Measurements from ENCODE around the gene DCLK2.

DNA sequence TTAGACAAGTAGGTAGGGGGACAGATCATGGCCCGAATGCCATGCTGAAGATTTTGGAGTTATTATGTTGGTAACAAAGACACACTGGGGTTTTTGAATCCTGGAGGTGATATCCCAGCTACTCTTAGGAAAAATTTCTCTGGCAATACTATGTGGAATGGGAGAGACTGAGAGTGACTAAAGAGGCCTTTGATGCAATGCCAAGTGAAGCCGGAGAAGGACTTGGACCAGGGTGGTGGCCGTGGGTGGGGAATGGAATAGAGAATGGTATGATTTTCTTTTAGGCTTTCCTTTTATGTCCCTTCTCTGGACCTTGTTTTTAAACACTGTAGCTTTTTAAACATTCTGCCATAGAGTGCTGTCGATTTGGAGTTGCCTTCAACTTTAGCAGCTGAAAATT lies 141.6 kb downstream of the DCLK2 start:
- TF ChIP-seq, protein P1, sequence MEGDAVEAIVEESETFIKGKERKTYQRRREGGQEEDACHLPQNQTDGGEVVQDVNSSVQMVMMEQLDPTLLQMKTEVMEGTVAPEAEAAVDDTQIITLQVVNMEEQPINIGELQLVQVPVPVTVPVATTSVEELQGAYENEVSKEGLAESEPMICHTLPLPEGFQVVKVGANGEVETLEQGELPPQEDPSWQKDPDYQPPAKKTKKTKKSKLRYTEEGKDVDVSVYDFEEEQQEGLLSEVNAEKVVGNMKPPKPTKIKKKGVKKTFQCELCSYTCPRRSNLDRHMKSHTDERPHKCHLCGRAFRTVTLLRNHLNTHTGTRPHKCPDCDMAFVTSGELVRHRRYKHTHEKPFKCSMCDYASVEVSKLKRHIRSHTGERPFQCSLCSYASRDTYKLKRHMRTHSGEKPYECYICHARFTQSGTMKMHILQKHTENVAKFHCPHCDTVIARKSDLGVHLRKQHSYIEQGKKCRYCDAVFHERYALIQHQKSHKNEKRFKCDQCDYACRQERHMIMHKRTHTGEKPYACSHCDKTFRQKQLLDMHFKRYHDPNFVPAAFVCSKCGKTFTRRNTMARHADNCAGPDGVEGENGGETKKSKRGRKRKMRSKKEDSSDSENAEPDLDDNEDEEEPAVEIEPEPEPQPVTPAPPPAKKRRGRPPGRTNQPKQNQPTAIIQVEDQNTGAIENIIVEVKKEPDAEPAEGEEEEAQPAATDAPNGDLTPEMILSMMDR (IDR thresholded peaks at IDR 0.05; ENCODE audit: insufficient read depth, low read length, poor library complexity, severe bottlenecking), result no peak
- TF ChIP-seq EZH2phosphoT487 (conservative IDR thresholded peaks at IDR 0.05; ENCODE audit: low read length), result no peak

All from SU-DHL-6 (cell line).